Head of caudate nucleus (tissue), 42 donors: Measurements from ENCODE around the gene HIRIP3.
"Not testable (repeated sequence)": the region's sequence is repeated elsewhere in the genome, so short reads cannot be mapped to it uniquely, and the experiment has no call there.

Experiments used
- DNase-seq, 42 donors: peaks; one replicate each; pipeline versions ENCODE4 v3.0.0 to v3.0.0-alpha.2; 2020 to 2021; ENCODE audit warnings: mixed read lengths in 7 of 42
- intact Hi-C: fragments of 100-400 bp; cut with DNase I; formaldehyde crosslinking; loops from one replicate; pipeline ENCODE4 v1.15.0; 2022

HIRIP3 gene

GRCh38 chr16:29995324-29995910, at the start of gene HIRIP3:
HIRIP3 (minus strand) TSS chr16:29995617; CDS start chr16:29995605, 12 bp downstream.
- DNase-seq = peak; percentile 66 to 95 (median 89)
- intact Hi-C loops = loop anchor here (2.0 to 10.0 kb wide), 3 partner anchors 21 to 181 kb away; partner anchors contain the start of genes PAGR1 and PRRT2

- intact Hi-C loops = no loop called here
- peak in 1 of 42 donors; percentile 53 for DNase-seq
Measured at GRCh38 chr16:30041841-30042240, 46.4 kb upstream of the HIRIP3 start.

- intact Hi-C loops, DNase-seq: not testable (repeated sequence)
Measured at GRCh38 chr16:30040690-30041089, 45.3 kb upstream of the HIRIP3 start.

- no peak for DNase-seq
- intact Hi-C loops = no loop called here
Measured at GRCh38 chr16:30040221-30040620, 44.8 kb upstream of the HIRIP3 start.

GRCh38 chr16:30033270-30033669, 37.9 kb upstream of the HIRIP3 start:
- intact Hi-C loops = no loop called here
- no peak for DNase-seq

GRCh38 chr16:30032083-30032819, 36.8 kb upstream of the HIRIP3 start:
- intact Hi-C loops = no loop called here
- DNase-seq = peak in 39 of 42 donors; percentile 32 to 85 (median 66)

GRCh38 chr16:30031477-30031918, 36.1 kb upstream of the HIRIP3 start:
- no peak for DNase-seq

GRCh38 chr16:30030841-30031413, 35.5 kb upstream of the HIRIP3 start, which contains the start of gene TLCD3B:
TLCD3B (minus strand) TSS chr16:30031271; CDS start chr16:30030527, 744 bp downstream.
- intact Hi-C loops = no loop called here
- peak in 23 of 42 donors; percentile 20 to 69 (median 44) for DNase-seq

More at GRCh38 chr16:30031477-30031918, 36.1 kb upstream of the HIRIP3 start:
- intact Hi-C loops = no loop called here

- no peak for DNase-seq
- intact Hi-C loops = no loop called here
Measured at GRCh38 chr16:30030011-30030685, 34.7 kb upstream of the HIRIP3 start.

GRCh38 chr16:30028438-30029076, 33.1 kb upstream of the HIRIP3 start:
- intact Hi-C loops = no loop called here
- no peak for DNase-seq

- no peak for DNase-seq
- intact Hi-C loops = no loop called here
Measured at GRCh38 chr16:30027588-30028437, 32.4 kb upstream of the HIRIP3 start.

- intact Hi-C loops = no loop called here
- DNase-seq = no peak
Measured at GRCh38 chr16:30026449-30026848, 31.0 kb upstream of the HIRIP3 start.

GRCh38 chr16:30025574-30025973, 30.2 kb upstream of the HIRIP3 start:
- intact Hi-C loops = no loop called here
- no peak for DNase-seq

- intact Hi-C loops = no loop called here
- no peak for DNase-seq
Measured at GRCh38 chr16:30025156-30025555, 29.7 kb upstream of the HIRIP3 start.

- intact Hi-C loops = no loop called here
- no peak for DNase-seq
Measured at GRCh38 chr16:30024451-30024850, 29.0 kb upstream of the HIRIP3 start.

GRCh38 chr16:30023586-30023985, 28.2 kb upstream of the HIRIP3 start:
- DNase-seq = no peak
- intact Hi-C loops = no loop called here

GRCh38 chr16:30022887-30023286, 27.5 kb upstream of the HIRIP3 start, which contains the start of gene C16orf92:
C16orf92 (plus strand) TSS chr16:30023198; CDS start chr16:30023341, 143 bp downstream.
- intact Hi-C loops = no loop called here
- DNase-seq = no peak

GRCh38 chr16:30018731-30019158, 23.3 kb upstream of the HIRIP3 start:
- intact Hi-C loops = no loop called here

More at GRCh38 chr16:30018731-30019158, 23.3 kb upstream of the HIRIP3 start:
- DNase-seq = no peak
